ENCODE data around the gene FYB1. TPM values are rescaled to one million over a fixed set of nuclear protein-coding genes. Genes with fewer than 3 reads are reported as not detected.

Gene FYB1
- total RNA-seq, 1 experiment from 2014 or later, result 1.1 TPM

GRCh38 chr5:39151745-39152144, 67.6 kb downstream of the FYB1 start:
- intact Hi-C loops (cut with micrococcal nuclease), result no loop called here
- H3K27ac ChIP-seq (ENCODE audit: low read length), result no peak overlapping the region
- TF ChIP-seq CTCF (conservative IDR thresholded peaks at IDR 0.05; ENCODE audit: low read depth, low read length), result no peak
- no peak for TF ChIP-seq EZH2phosphoT487 (IDR thresholded peaks at IDR 0.05; ENCODE audit: borderline replicate concordance, low read length)
- TF ChIP-seq EZH2 (IDR thresholded peaks at IDR 0.05; ENCODE audit: low read length, unreplicated experiment), result no peak
- no peaks in the 10 kb centered on the region for H3K36me3 ChIP-seq (ENCODE audit: low read depth, low read length)
- H3K9ac ChIP-seq (ENCODE audit: low read length), result no peak overlapping the region
- no peaks in the 10 kb centered on the region for H3F3A ChIP-seq (ENCODE audit: low read length, unreplicated experiment)
- no peak overlapping the region for H2AFZ ChIP-seq (ENCODE audit: low read length)
- ATAC-seq, result no peak
- CTCF ChIA-PET, result no interaction called here
- H3K4me3 ChIP-seq (ENCODE audit: low read length), result no peak overlapping the region
- H3K9me3 ChIP-seq (ENCODE audit: low read length), result no peaks in the 10 kb centered on the region
- H3K4me2 ChIP-seq (ENCODE audit: low read length), result no peak overlapping the region
- POLR2A ChIA-PET (ENCODE audit: unreplicated experiment), result interaction anchor here (0.6 kb wide), 1 partner anchor 163 kb away, joined by 3 read pairs; no protein-coding TSS in a partner anchor
- peaks cover 7% of the 10 kb centered on the region for H3K4me1 ChIP-seq (ENCODE audit: insufficient read depth, low read length)
- no peak for DNase-seq
- no peaks in the 10 kb centered on the region for H3K27me3 ChIP-seq (ENCODE audit: low read length)
- no TSS peak for BruUV-seq (replicated peaks)
- no peaks in the 10 kb centered on the region for H3K79me2 ChIP-seq (ENCODE audit: low read length)
- H3K9me2 ChIP-seq (replicated peaks; ENCODE audit: low read length), result no peaks in the 10 kb centered on the region
- no peaks in the 10 kb centered on the region for H4K20me1 ChIP-seq (ENCODE audit: low read length)

GRCh38 chr5:39149966-39150365, 69.4 kb downstream of the FYB1 start:
- no peaks in the 10 kb centered on the region for H3K36me3 ChIP-seq (ENCODE audit: low read depth, low read length)
- intact Hi-C loops (cut with micrococcal nuclease), result loop anchor here (1.0 to 5.0 kb wide), 4 partner anchors 69 to 143 kb away; partner anchors contain the start of gene FYB1
- TF ChIP-seq EZH2 (IDR thresholded peaks at IDR 0.05; ENCODE audit: low read length, unreplicated experiment) (no peak), EZH2phosphoT487 (IDR thresholded peaks at IDR 0.05; ENCODE audit: borderline replicate concordance, low read length) (no peak), CTCF (conservative IDR thresholded peaks at IDR 0.05; ENCODE audit: low read depth, low read length) (no peak)
- no peaks in the 10 kb centered on the region for H3F3A ChIP-seq (ENCODE audit: low read length, unreplicated experiment)
- no peak overlapping the region for H3K4me3 ChIP-seq (ENCODE audit: low read length)
- no peak overlapping the region for H3K9ac ChIP-seq (ENCODE audit: low read length)
- 0 out of 2 replicates have a peak overlapping the region, but pooled peaks have one; percentile 21 for H2AFZ ChIP-seq (ENCODE audit: low read length)
- no peaks in the 10 kb centered on the region for H3K79me2 ChIP-seq (ENCODE audit: low read length)
- H3K27me3 ChIP-seq (ENCODE audit: low read length), result no peaks in the 10 kb centered on the region
- ChIA-PET CTCF (no interaction called here), POLR2A (ENCODE audit: unreplicated experiment) (interaction anchor here (0.7 kb wide), 1 partner anchor 1289 kb away, joined by 3 read pairs; no protein-coding TSS in a partner anchor)
- no peak overlapping the region for H3K27ac ChIP-seq (ENCODE audit: low read length)
- no TSS peak for BruUV-seq (replicated peaks)
- H4K20me1 ChIP-seq (ENCODE audit: low read length), result no peaks in the 10 kb centered on the region
- ATAC-seq (no peak), DNase-seq (no peak)
- no peak overlapping the region for H3K4me2 ChIP-seq (ENCODE audit: low read length)
- H3K9me2 ChIP-seq (replicated peaks; ENCODE audit: low read length), result no peaks in the 10 kb centered on the region
- peaks cover 7% of the 10 kb centered on the region for H3K4me1 ChIP-seq (ENCODE audit: insufficient read depth, low read length)
- no peaks in the 10 kb centered on the region for H3K9me3 ChIP-seq (ENCODE audit: low read length)

- Histone ChIP-seq H2AFZ (ENCODE audit: low read length) (0 out of 2 replicates have a peak overlapping the region, but pooled peaks have one; percentile 33), H3K4me3 (ENCODE audit: low read length) (no peak overlapping the region), H3K27me3 (ENCODE audit: low read length) (no peaks in the 10 kb centered on the region), H3K27ac (ENCODE audit: low read length) (peak overlapping the region; percentile 47; the same call in 1 of the 2 replicates), H3K36me3 (ENCODE audit: low read depth, low read length) (no peaks in the 10 kb centered on the region), H3K9me3 (ENCODE audit: low read length) (no peaks in the 10 kb centered on the region), H3K79me2 (ENCODE audit: low read length) (no peaks in the 10 kb centered on the region), H3K4me1 (ENCODE audit: insufficient read depth, low read length) (peaks cover 7% of the 10 kb centered on the region), H3K9ac (ENCODE audit: low read length) (no peak overlapping the region), H3F3A (ENCODE audit: low read length, unreplicated experiment) (no peaks in the 10 kb centered on the region), H3K9me2 (replicated peaks; ENCODE audit: low read length) (no peaks in the 10 kb centered on the region), H4K20me1 (ENCODE audit: low read length) (no peaks in the 10 kb centered on the region), H3K4me2 (ENCODE audit: low read length) (peak overlapping the region; percentile 51; the same call in 1 of the 2 replicates)
- intact Hi-C loops (cut with micrococcal nuclease), result loop anchor here (1.0 to 5.0 kb wide), 6 partner anchors 42 to 155 kb away; partner anchors contain the start of gene FYB1
- ATAC-seq (peak; percentile 69), DNase-seq (peak; percentile 74)
- ChIA-PET POLR2A (ENCODE audit: unreplicated experiment) (no interaction called here), CTCF (no interaction called here)
- TF ChIP-seq EZH2 (IDR thresholded peaks at IDR 0.05; ENCODE audit: low read length, unreplicated experiment), result no peak
- TF ChIP-seq CTCF (conservative IDR thresholded peaks at IDR 0.05; ENCODE audit: low read depth, low read length), result peak; percentile 79
- no TSS peak for BruUV-seq (replicated peaks)
Observed at GRCh38 chr5:39148983-39149534, 70.3 kb downstream of the FYB1 start.

All from PC-3 (cell line).